Liver (tissue), 2 donors: ENCODE measurements around the gene OST4.

Experiments
- TF ChIP-seq, protein P1 (sequence below): IDR thresholded peaks from 2 replicates; pipeline ENCODE4 v1.6.1; 2016; ENCODE audit warnings: antibody characterized with exemption
- TF ChIP-seq, protein P2 (sequence below): fragments of 150-350 bp; IDR thresholded peaks from 2 replicates; pipeline ENCODE4 v1.5.1; 2017; ENCODE audit warnings: improper control_type of control experiment, low read depth, low read length; ENCODE audit not compliant: missing input control
- donor health status: healthy.

DNA sequence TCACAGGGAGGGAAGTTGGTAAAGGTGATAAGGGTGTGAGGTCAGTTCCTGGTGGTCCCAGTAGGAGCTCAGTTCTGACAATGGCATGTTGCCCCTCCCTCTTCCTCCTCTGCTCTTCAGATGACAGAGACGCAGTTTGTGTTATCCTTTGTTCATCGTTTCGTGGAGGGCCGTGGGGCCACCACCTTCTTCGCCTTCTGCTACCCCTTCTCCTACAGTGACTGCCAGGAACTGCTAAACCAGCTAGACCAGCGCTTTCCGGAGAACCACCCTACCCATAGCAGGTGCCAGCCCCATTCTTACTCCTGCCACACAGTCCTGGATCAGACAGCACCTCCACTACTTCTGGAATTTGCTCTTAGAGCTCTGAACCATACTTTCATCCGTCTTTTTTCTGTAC lies 17.7 kb downstream of the OST4 start:
- TF ChIP-seq, protein P1, sequence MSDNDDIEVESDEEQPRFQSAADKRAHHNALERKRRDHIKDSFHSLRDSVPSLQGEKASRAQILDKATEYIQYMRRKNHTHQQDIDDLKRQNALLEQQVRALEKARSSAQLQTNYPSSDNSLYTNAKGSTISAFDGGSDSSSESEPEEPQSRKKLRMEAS = no peak
- TF ChIP-seq, protein P2, sequence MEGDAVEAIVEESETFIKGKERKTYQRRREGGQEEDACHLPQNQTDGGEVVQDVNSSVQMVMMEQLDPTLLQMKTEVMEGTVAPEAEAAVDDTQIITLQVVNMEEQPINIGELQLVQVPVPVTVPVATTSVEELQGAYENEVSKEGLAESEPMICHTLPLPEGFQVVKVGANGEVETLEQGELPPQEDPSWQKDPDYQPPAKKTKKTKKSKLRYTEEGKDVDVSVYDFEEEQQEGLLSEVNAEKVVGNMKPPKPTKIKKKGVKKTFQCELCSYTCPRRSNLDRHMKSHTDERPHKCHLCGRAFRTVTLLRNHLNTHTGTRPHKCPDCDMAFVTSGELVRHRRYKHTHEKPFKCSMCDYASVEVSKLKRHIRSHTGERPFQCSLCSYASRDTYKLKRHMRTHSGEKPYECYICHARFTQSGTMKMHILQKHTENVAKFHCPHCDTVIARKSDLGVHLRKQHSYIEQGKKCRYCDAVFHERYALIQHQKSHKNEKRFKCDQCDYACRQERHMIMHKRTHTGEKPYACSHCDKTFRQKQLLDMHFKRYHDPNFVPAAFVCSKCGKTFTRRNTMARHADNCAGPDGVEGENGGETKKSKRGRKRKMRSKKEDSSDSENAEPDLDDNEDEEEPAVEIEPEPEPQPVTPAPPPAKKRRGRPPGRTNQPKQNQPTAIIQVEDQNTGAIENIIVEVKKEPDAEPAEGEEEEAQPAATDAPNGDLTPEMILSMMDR = no peak
